ENCODE results near the gene MUC12. TPM values are rescaled to one million over a fixed set of nuclear protein-coding genes. Genes with fewer than 3 reads are reported as not detected.

Gene MUC12
- polyA plus RNA-seq, 3 donors from 2014 or later = 0.96 TPM; not detected in 2

DNA sequence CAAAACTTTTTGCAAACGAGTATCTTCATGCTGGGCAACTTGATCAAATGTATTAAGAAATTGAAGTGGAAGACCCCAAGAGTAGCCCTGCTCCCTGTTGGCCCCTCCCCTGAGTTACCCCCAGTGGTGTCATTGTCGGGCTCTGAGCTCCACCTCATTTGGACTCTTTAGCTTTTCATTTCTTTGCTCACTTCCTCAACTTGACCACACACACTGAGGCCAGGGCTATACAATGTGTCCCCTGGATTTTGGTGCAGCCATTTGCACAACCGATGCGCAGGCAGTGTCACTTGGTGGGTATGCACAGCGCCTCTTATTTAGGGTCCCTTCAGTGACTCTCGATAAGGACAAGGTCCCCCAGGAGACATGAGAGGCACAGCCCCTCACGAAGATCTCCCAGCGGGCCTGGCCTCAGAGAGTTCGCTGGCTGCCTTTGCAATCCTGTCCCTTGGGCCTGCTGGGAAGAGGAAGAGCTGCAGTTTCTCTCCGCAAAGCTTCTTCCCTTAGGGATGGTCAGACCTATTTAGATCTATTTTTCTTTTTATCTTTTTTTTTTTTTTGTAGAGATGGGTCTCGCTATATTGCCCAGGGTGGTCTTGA, 22.5 kb upstream of the MUC12 start:
- DNase-seq = no peak
- H3K27ac Mint-ChIP-seq = no peak overlapping the region
- no peaks in the 10 kb centered on the region for H3K36me3 Mint-ChIP-seq
- no peaks in the 10 kb centered on the region for H3K9me3 Mint-ChIP-seq
- H3K4me1 Mint-ChIP-seq = no peaks in the 10 kb centered on the region
- H3K4me3 Mint-ChIP-seq = no peak overlapping the region
- H3K27me3 Mint-ChIP-seq (ENCODE audit: low read depth in 3 of 3) = peaks cover 0 to 6% (median 3%) of the 10 kb centered on the region in 3 donors

DNA sequence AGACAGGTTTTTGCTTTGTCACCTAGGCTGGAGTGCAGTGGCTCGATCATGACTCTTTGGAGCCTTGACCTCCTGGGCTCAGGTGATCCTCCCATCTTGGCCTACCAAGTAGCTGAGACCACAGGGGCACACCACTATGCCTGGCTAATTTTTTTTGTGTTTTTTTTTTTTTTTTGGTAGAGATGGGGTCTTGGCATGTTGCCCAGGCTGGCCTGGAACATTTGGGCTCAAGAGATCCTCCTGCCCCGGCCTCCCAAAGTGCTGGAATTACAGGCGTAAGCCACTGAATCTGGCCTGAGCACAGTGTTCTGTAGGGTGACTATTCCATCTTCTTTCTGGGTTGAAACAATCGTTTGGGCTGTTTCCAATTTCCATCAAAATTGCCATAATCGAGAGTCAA, 21.6 kb upstream of the MUC12 start:
- Mint-ChIP-seq H3K27ac (no peak overlapping the region), H3K9me3 (no peaks in the 10 kb centered on the region), H3K4me3 (no peak overlapping the region), H3K4me1 (no peaks in the 10 kb centered on the region), H3K27me3 (ENCODE audit: low read depth in 3 of 3) (peaks cover 0 to 6% (median 3%) of the 10 kb centered on the region in 3 donors), H3K36me3 (no peaks in the 10 kb centered on the region)
- DNase-seq = no peak

GRCh38 chr7:100949227-100949932, 20.0 kb upstream of the MUC12 start, which contains the start of gene MUC3A:
MUC3A (plus strand) TSS chr7:100949534; CDS start chr7:100949625, 91 bp downstream.
- H3K4me3 Mint-ChIP-seq = no peak within 1 kb of the TSS
- no peaks in the 10 kb centered on the region for H3K4me1 Mint-ChIP-seq
- no peaks in the 10 kb centered on the region for H3K9me3 Mint-ChIP-seq

DNA sequence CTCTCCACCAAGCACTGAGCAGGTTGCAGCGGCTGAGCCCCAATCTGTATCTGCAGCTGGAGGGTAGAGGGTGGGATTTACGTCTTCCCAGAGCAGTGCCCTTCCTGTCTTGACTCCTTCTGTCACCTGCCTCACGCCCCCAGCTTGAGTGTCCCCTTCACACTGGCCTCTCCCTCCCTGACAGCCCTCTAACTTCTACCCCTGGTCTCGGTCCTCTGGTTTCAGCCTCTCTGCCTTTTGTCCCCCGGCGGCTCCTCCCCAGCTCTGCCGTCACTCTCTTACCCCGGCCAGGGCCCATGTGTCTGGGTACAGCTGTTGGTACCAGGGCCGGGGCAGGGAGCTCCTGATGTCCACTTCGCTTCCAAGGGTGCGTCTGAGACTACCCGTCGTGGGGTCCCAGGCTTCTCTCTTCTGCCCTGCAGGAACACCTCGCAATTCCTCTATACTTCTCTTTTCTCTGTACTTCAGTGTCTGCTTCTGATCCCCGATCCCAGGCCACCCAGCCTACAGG, 19.4 kb upstream of the MUC12 start:
- H3K36me3 Mint-ChIP-seq = no peaks in the 10 kb centered on the region
- no peaks in the 10 kb centered on the region for H3K4me1 Mint-ChIP-seq
- H3K4me3 Mint-ChIP-seq = no peak overlapping the region
- DNase-seq = no peak
- peaks cover 0 to 3% (median 0%) of the 10 kb centered on the region in 3 donors for H3K27me3 Mint-ChIP-seq (ENCODE audit: low read depth in 3 of 3)
- H3K9me3 Mint-ChIP-seq = no peaks in the 10 kb centered on the region
- no peak overlapping the region for H3K27ac Mint-ChIP-seq

More at GRCh38 chr7:100949227-100949932, 20.0 kb upstream of the MUC12 start, which contains the start of gene MUC3A:
- H3K36me3 Mint-ChIP-seq = no peaks in the 10 kb centered on the region
- no peak within 1 kb of the TSS for H3K27ac Mint-ChIP-seq
- no peak for DNase-seq
- H3K27me3 Mint-ChIP-seq (ENCODE audit: low read depth in 3 of 3) = peaks cover 0 to 4% (median 3%) of the 10 kb centered on the region in 3 donors

DNA sequence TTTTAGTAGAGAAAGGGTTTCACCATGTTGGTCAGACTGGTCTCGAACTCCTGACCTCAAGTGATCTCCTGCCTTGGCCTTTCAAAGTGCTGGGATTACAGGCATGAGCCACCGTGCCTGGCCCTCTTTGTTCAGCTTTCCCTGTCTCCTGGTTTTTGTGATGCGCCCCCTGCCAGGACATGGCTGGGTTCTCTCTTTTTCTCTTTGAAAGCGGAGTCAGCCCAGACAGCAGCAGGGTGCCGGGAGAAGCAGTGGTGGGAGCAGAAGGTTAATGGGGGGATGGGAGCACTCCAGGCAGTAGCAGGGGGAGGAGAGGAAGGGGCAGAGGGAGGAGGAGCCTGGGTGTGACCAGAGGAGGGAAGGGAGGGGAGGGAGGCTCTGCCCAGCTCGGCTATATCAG, 18.2 kb upstream of the MUC12 start:
- H3K4me1 Mint-ChIP-seq = no peaks in the 10 kb centered on the region
- no peaks in the 10 kb centered on the region for H3K9me3 Mint-ChIP-seq
- peaks cover 0 to 3% (median 0%) of the 10 kb centered on the region in 3 donors for H3K27me3 Mint-ChIP-seq (ENCODE audit: low read depth in 3 of 3)
- no peak overlapping the region for H3K4me3 Mint-ChIP-seq
- no peak for DNase-seq
- no peak overlapping the region for H3K27ac Mint-ChIP-seq
- no peaks in the 10 kb centered on the region for H3K36me3 Mint-ChIP-seq

- H3K27me3 Mint-ChIP-seq (ENCODE audit: low read depth in 3 of 3) = peaks cover 0 to 3% (median 0%) of the 10 kb centered on the region in 3 donors
- no peaks in the 10 kb centered on the region for H3K36me3 Mint-ChIP-seq
- no peak overlapping the region for H3K4me3 Mint-ChIP-seq
- no peaks in the 10 kb centered on the region for H3K9me3 Mint-ChIP-seq
- no peaks in the 10 kb centered on the region for H3K4me1 Mint-ChIP-seq
- no peak for DNase-seq
- no peak overlapping the region for H3K27ac Mint-ChIP-seq
Observed at GRCh38 chr7:100951888-100952560, 17.3 kb upstream of the MUC12 start.

- H3K9me3 Mint-ChIP-seq = no peaks in the 10 kb centered on the region
- H3K27ac Mint-ChIP-seq = no peak overlapping the region
- H3K4me1 Mint-ChIP-seq = no peaks in the 10 kb centered on the region
- H3K27me3 Mint-ChIP-seq (ENCODE audit: low read depth in 3 of 3) = peaks cover 0 to 3% (median 0%) of the 10 kb centered on the region in 3 donors
- DNase-seq = no peak
- no peaks in the 10 kb centered on the region for H3K36me3 Mint-ChIP-seq
- H3K4me3 Mint-ChIP-seq = no peak overlapping the region
Observed at GRCh38 chr7:100952641-100953040, 16.7 kb upstream of the MUC12 start.

DNA sequence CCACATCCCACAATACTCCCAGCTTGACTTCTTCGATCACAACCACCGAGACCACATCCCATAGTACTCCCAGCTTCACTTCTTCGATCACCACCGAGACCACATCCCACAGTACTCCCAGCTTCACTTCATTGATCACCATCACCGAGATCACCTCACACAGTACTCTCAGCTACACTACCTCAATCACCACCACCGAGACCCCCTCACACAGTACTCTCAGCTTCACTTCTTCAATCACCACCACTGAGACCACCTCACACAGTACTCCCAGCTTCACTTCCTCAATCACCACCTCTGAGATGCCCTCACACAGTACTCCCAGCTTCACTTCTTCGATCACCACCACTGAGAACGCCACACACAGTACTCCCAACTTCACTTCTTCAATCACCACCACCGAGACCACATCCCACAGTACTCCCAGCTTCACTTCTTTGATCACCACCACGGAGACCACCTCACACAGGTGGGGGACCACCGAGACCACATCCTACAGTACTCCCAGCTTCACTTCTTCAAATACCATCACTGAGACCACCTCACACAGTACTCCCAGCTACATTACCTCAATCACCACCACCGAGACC, 11.4 kb upstream of the MUC12 start:
- Mint-ChIP-seq H3K4me1 (no peaks in the 10 kb centered on the region), H3K27ac (no peak overlapping the region), H3K27me3 (ENCODE audit: low read depth in 3 of 3) (peaks cover 0 to 5% (median 2%) of the 10 kb centered on the region in 3 donors), H3K4me3 (no peak overlapping the region), H3K36me3 (no peaks in the 10 kb centered on the region), H3K9me3 (no peaks in the 10 kb centered on the region)
- DNase-seq = no peak

- DNase-seq = no peak
- peaks cover 1 to 13% (median 2%) of the 10 kb centered on the region in 3 donors for H3K27me3 Mint-ChIP-seq (ENCODE audit: low read depth in 3 of 3)
- no peak overlapping the region for H3K4me3 Mint-ChIP-seq
- H3K9me3 Mint-ChIP-seq = no peaks in the 10 kb centered on the region
- no peaks in the 10 kb centered on the region for H3K36me3 Mint-ChIP-seq
- no peak overlapping the region for H3K27ac Mint-ChIP-seq
- no peaks in the 10 kb centered on the region for H3K4me1 Mint-ChIP-seq
Observed at GRCh38 chr7:100959894-100960293, 9.5 kb upstream of the MUC12 start.

DNA sequence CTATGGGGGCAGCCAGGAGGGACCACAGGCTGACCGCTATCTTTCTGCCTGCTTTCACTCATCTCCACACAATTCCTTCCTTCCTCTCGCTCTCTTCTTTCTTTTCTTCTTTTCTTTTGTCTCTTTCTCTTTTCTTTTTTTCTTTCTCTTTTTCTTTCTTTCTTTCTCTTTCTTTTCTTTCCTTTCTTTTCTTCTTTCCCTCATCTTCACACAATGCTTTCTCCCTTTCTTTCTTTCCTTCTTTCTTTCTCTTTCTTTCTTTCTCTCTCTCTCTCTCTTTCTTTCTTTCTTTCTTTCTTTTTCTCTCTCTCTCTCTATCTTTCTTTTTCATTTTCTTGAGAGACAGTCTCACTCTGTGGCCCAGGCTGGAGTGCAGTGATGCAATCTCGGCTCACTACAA, 6.8 kb upstream of the MUC12 start:
- Mint-ChIP-seq H3K36me3 (no peaks in the 10 kb centered on the region), H3K27ac (no peak overlapping the region), H3K4me3 (no peak overlapping the region), H3K4me1 (peaks cover 15 to 19% of the 10 kb centered on the region in 2 donors), H3K9me3 (no peaks in the 10 kb centered on the region), H3K27me3 (ENCODE audit: low read depth in 3 of 3) (peaks cover 7 to 28% (median 20%) of the 10 kb centered on the region in 3 donors)
- DNase-seq = no peak

DNA sequence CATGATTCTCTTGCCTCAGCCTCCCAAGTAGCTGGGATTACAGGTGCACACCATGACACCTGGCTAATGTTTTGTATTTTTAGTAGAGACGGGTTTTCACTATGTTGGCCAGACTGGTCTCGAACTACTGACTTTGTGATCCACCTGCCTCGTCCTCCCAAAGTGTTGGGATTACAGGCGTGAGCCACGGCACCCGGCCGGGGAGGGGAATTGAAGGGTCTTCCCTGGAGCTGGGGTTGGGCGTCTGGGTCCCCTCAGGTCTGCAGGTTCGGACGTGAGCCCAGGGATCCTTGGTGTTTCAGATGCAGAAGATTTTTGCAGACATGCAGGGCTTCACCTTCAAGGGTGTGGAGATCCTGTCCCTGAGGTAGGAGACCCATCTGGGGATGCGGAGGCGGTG, 6.0 kb upstream of the MUC12 start:
- H3K27me3 Mint-ChIP-seq (ENCODE audit: low read depth in 3 of 3) = peaks cover 10 to 31% (median 20%) of the 10 kb centered on the region in 3 donors
- H3K4me1 Mint-ChIP-seq = peaks cover 15 to 19% of the 10 kb centered on the region in 2 donors
- H3K9me3 Mint-ChIP-seq = no peaks in the 10 kb centered on the region
- no peak for DNase-seq
- H3K36me3 Mint-ChIP-seq = no peaks in the 10 kb centered on the region
- no peak overlapping the region for H3K27ac Mint-ChIP-seq
- no peak overlapping the region for H3K4me3 Mint-ChIP-seq

GRCh38 chr7:100963874-100964273, 5.5 kb upstream of the MUC12 start:
- peaks cover 15 to 19% of the 10 kb centered on the region in 2 donors for H3K4me1 Mint-ChIP-seq
- H3K36me3 Mint-ChIP-seq = no peaks in the 10 kb centered on the region
- DNase-seq = no peak
- peak overlapping the region in 1 of 5 donors; percentile 12 for H3K4me3 Mint-ChIP-seq
- peaks cover 12 to 31% (median 20%) of the 10 kb centered on the region in 3 donors for H3K27me3 Mint-ChIP-seq (ENCODE audit: low read depth in 3 of 3)
- H3K9me3 Mint-ChIP-seq = no peaks in the 10 kb centered on the region
- no peak overlapping the region for H3K27ac Mint-ChIP-seq

GRCh38 chr7:100964630-100965029, 4.7 kb upstream of the MUC12 start:
- Mint-ChIP-seq H3K9me3 (no peaks in the 10 kb centered on the region), H3K27ac (no peak overlapping the region), H3K4me3 (peak overlapping the region in 1 of 5 donors; percentile 88), H3K36me3 (no peaks in the 10 kb centered on the region), H3K4me1 (peaks cover 15 to 19% of the 10 kb centered on the region in 2 donors), H3K27me3 (ENCODE audit: low read depth in 3 of 3) (peaks cover 15 to 38% (median 20%) of the 10 kb centered on the region in 3 donors)
- no peak for DNase-seq
